Activated naive CD4-positive, alpha-beta T cell treated with anti-CD3 and anti-CD28 coated beads, Interleukin-2, amount 50 U/mL, for 24 hours (primary cell): ENCODE results near the gene EYA2.

Experiments
- H3K27ac Mint-ChIP-seq: one replicate; pipeline ENCODE4 v1.8.0; 2021; ENCODE audit warnings: mild to moderate bottlenecking, mixed read lengths
- H3K27me3 Mint-ChIP-seq: one replicate; pipeline ENCODE4 v1.8.0; 2021; ENCODE audit warnings: mixed read lengths
- H3K36me3 Mint-ChIP-seq: one replicate; pipeline ENCODE4 v1.8.0; 2021; ENCODE audit warnings: mixed read lengths
- H3K4me1 Mint-ChIP-seq: one replicate; pipeline ENCODE4 v1.8.0; 2021; ENCODE audit warnings: mixed read lengths
- H3K4me3 Mint-ChIP-seq: one replicate; pipeline ENCODE4 v1.8.0; 2021; ENCODE audit warnings: mild to moderate bottlenecking, mixed read lengths
- H3K9me3 Mint-ChIP-seq: one replicate; pipeline ENCODE4 v1.8.0; 2021; ENCODE audit warnings: mixed read lengths

The EYA2 gene

GRCh38 chr20:47054945-47055344 lies 160.3 kb downstream of the EYA2 start:
- Mint-ChIP-seq H3K36me3 (no peaks in the 10 kb centered on the region), H3K4me3 (no peak overlapping the region), H3K27ac (no peak overlapping the region), H3K4me1 (no peaks in the 10 kb centered on the region), H3K9me3 (no peaks in the 10 kb centered on the region), H3K27me3 (peaks cover 7% of the 10 kb centered on the region)

GRCh38 chr20:47055699-47056369 lies 161.2 kb downstream of the EYA2 start:
- Mint-ChIP-seq H3K9me3 (no peaks in the 10 kb centered on the region), H3K36me3 (no peaks in the 10 kb centered on the region), H3K27me3 (peaks cover 7% of the 10 kb centered on the region), H3K27ac (no peak overlapping the region), H3K4me3 (no peak overlapping the region), H3K4me1 (no peaks in the 10 kb centered on the region)

GRCh38 chr20:47057661-47058060 lies 163.0 kb downstream of the EYA2 start:
- Mint-ChIP-seq H3K27ac (no peak overlapping the region), H3K4me3 (no peak overlapping the region), H3K9me3 (no peaks in the 10 kb centered on the region), H3K36me3 (no peaks in the 10 kb centered on the region), H3K4me1 (no peaks in the 10 kb centered on the region), H3K27me3 (peaks cover 5% of the 10 kb centered on the region)

DNA sequence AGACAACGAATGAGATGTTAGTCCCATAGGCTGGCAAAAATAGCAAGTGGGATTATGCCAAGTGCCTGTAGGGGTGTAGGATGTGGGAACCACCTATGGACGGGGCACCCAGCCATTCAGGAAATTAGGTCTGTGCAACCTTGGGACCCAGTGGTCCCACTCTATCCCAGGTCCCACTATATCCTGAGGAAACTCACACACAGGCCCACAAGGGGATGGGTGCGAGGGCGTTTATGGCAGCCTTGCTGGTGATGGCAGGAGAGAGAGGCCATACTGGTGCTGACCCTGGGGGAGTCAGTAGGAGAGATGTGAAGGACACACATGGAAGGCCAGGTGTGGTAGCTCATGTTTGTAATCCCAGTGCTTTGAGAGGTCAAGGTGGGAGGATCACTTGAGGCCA lies 163.6 kb downstream of the EYA2 start:
- H3K9me3 Mint-ChIP-seq = no peaks in the 10 kb centered on the region
- no peaks in the 10 kb centered on the region for H3K36me3 Mint-ChIP-seq
- H3K27me3 Mint-ChIP-seq = peaks cover 7% of the 10 kb centered on the region
- no peak overlapping the region for H3K27ac Mint-ChIP-seq
- no peaks in the 10 kb centered on the region for H3K4me1 Mint-ChIP-seq
- no peak overlapping the region for H3K4me3 Mint-ChIP-seq

DNA sequence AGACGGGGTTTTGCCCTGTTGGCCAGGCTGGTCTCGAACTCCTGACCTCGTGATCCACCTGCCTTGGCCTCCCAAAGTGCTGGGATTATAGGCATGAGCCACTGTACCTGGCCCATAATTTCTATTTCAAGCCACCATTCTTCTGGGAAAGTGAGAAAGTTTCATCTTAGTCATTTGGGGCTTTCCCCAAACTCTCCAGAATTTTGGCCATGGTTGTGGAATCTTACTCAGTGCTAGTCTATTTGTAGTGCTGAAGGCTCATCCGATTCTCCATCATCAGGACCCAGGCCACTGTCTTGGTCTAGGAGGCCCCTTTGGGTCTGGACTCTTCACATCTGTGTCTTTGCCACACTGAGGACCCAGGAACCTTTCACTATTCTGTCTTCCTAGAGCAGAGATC lies 164.9 kb downstream of the EYA2 start:
- no peaks in the 10 kb centered on the region for H3K36me3 Mint-ChIP-seq
- H3K27me3 Mint-ChIP-seq = peaks cover 9% of the 10 kb centered on the region
- H3K4me3 Mint-ChIP-seq = no peak overlapping the region
- no peak overlapping the region for H3K27ac Mint-ChIP-seq
- no peaks in the 10 kb centered on the region for H3K9me3 Mint-ChIP-seq
- H3K4me1 Mint-ChIP-seq = no peaks in the 10 kb centered on the region

- no peaks in the 10 kb centered on the region for H3K36me3 Mint-ChIP-seq
- H3K27ac Mint-ChIP-seq = no peak overlapping the region
- no peaks in the 10 kb centered on the region for H3K4me1 Mint-ChIP-seq
- H3K4me3 Mint-ChIP-seq = no peak overlapping the region
- H3K27me3 Mint-ChIP-seq = peaks cover 12% of the 10 kb centered on the region
- no peaks in the 10 kb centered on the region for H3K9me3 Mint-ChIP-seq
Observed at GRCh38 chr20:47061549-47061948, 166.9 kb downstream of the EYA2 start.

GRCh38 chr20:47062226-47062890 lies 167.7 kb downstream of the EYA2 start:
- no peak overlapping the region for H3K27ac Mint-ChIP-seq
- no peaks in the 10 kb centered on the region for H3K36me3 Mint-ChIP-seq
- H3K4me1 Mint-ChIP-seq = no peaks in the 10 kb centered on the region
- no peak overlapping the region for H3K4me3 Mint-ChIP-seq
- no peaks in the 10 kb centered on the region for H3K9me3 Mint-ChIP-seq
- peaks cover 12% of the 10 kb centered on the region for H3K27me3 Mint-ChIP-seq

- H3K27me3 Mint-ChIP-seq = peaks cover 12% of the 10 kb centered on the region
- H3K4me3 Mint-ChIP-seq = no peak overlapping the region
- H3K27ac Mint-ChIP-seq = no peak overlapping the region
- no peaks in the 10 kb centered on the region for H3K36me3 Mint-ChIP-seq
- no peaks in the 10 kb centered on the region for H3K4me1 Mint-ChIP-seq
- no peaks in the 10 kb centered on the region for H3K9me3 Mint-ChIP-seq
Observed at GRCh38 chr20:47063407-47063806, 168.8 kb downstream of the EYA2 start.

DNA sequence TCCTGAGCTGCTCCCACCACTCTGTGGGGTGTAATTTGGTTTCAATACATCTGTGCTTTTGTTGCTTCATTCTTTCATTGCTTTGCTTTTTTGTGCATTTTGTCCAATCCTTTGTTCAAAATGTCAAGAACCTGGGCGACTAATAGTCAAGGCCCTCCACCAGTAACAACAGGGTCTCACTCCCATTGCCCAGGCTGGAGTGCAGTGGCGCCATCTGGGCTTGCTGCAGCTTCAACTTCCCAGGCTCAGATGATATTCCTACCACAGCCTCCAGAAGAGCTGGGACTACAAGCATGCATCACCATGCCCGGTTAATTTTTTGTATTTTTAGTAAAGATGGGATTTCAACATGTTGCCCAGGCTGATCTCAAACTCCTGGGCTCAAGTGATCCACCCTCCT lies 169.2 kb downstream of the EYA2 start:
- H3K36me3 Mint-ChIP-seq = no peaks in the 10 kb centered on the region
- peaks cover 12% of the 10 kb centered on the region for H3K27me3 Mint-ChIP-seq
- no peaks in the 10 kb centered on the region for H3K9me3 Mint-ChIP-seq
- H3K4me3 Mint-ChIP-seq = no peak overlapping the region
- no peak overlapping the region for H3K27ac Mint-ChIP-seq
- no peaks in the 10 kb centered on the region for H3K4me1 Mint-ChIP-seq

DNA sequence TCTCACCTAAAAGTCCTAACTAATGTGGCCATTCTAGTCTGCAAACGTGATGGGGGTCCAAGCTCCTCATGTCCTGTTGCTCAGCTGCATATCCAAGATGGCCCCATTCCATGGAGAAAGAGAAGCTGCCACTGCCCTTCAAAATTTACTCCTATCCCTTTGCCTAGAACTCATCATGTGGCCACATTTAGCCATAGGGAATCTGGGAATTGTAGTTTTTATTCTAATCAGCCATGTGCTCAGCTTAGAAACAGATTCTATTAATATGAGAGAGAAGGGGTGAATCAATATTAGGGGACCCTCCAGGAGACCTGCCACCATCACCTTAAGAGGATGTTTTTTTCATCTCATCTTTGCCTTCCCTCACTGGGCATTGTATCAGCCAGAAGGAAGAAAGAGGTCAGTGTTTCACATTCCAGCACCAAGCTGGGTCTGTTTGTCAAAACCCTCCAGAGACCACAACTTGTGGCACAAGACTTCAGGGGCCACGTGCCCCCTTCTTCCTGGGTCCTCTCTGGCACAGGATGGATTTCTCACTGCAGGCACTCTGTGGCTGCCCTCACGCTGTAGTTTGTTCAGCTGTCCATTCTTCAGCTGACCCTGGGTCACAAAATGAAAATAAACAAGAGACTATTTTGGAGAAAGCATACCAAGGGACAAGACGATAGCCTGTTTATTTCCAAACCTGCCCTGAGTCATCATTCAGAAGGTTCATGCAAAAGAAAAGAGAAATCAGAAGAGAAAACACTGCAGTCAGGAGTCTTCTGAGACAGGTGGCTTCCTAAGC lies 172.0 kb downstream of the EYA2 start:
- Mint-ChIP-seq H3K27me3 (peaks cover 10% of the 10 kb centered on the region), H3K27ac (no peak overlapping the region), H3K4me3 (no peak overlapping the region), H3K36me3 (no peaks in the 10 kb centered on the region), H3K4me1 (no peaks in the 10 kb centered on the region), H3K9me3 (no peaks in the 10 kb centered on the region)

- Mint-ChIP-seq H3K27ac (no peak overlapping the region), H3K27me3 (peaks cover 10% of the 10 kb centered on the region), H3K4me3 (no peak overlapping the region), H3K36me3 (no peaks in the 10 kb centered on the region), H3K9me3 (no peaks in the 10 kb centered on the region), H3K4me1 (no peaks in the 10 kb centered on the region)
Observed at GRCh38 chr20:47067776-47068175, 173.1 kb downstream of the EYA2 start.

DNA sequence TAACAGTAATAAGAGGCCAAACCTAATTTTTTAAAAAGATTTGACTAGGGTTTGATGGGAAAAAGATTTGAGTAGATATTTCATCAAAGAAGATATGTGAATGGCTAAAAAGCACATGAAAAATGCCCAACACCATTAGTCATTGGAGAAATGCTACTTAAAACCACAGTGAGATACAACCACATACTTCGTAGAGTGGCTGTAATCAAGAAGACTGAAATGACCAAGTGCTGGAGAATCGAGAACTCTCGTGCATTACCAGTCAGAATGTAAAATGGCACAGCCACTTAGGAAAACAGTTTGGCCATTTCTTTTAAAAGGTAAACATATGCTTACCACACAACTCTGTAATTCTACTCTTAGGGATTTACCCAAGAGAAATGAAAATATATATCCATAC lies 175.5 kb downstream of the EYA2 start:
- no peaks in the 10 kb centered on the region for H3K36me3 Mint-ChIP-seq
- H3K4me3 Mint-ChIP-seq = no peak overlapping the region
- H3K27ac Mint-ChIP-seq = no peak overlapping the region
- no peaks in the 10 kb centered on the region for H3K4me1 Mint-ChIP-seq
- no peaks in the 10 kb centered on the region for H3K9me3 Mint-ChIP-seq
- H3K27me3 Mint-ChIP-seq = peaks cover 9% of the 10 kb centered on the region

DNA sequence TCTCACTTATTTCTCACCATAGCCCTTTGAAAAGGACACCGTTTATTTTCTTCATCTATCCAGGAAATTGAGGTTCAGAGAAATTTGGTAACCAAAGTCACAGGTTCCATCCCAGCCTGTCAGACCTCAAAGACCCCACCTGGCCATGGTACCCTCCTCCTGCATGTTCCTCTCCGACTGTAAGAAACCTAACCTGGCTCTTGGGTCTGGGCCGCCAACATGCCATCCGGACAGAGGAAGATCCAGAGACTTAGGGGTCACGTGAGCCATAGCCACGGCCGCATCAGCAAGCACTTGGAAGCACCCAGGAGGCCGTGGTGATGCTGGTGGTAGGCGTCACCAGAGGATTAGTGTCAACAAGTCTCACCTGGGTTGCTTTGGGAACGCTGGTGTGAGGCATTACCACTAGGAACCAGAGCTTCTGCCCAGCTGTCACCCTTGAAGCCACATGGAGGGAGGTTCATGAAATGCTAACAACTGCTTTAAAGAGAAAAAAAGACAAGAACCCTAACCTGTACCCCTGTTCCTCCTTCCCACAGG lies 177.1 kb downstream of the EYA2 start:
- no peaks in the 10 kb centered on the region for H3K36me3 Mint-ChIP-seq
- H3K27ac Mint-ChIP-seq = no peak overlapping the region
- H3K27me3 Mint-ChIP-seq = peaks cover 7% of the 10 kb centered on the region
- H3K4me3 Mint-ChIP-seq = no peak overlapping the region
- peaks cover 9% of the 10 kb centered on the region for H3K9me3 Mint-ChIP-seq
- no peaks in the 10 kb centered on the region for H3K4me1 Mint-ChIP-seq

DNA sequence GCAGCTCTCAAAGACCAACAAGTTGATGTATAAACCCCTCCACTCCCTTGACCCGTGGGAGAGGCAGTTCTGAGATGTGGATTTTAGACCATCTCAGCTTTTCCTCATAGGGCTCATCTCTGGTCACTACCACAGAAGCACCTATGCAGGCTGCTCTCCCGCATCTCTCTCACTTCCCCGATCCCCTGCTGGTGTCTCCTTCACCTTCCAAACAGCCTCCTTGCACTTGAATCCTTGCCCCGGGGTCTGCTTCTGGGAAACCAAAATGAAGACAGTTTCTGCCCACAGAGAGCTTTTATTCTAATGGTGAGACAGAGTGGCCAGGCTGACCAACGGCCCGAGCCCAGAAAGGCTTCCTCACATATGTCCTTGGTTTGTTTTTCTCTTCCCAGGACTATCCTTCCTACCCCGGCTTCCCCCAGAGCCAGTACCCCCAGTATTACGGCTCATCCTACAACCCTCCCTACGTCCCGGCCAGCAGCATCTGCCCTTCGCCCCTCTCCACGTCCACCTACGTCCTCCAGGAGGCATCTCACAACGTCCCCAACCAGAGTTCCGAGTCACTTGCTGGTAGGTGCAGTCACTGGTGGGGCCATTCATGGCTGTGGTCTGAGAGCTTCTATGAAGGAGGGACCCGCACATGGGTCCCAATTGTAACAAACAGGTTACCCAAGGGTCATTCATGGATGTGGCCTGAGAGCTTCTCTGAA lies 179.3 kb downstream of the EYA2 start:
- Mint-ChIP-seq H3K36me3 (no peaks in the 10 kb centered on the region), H3K4me1 (no peaks in the 10 kb centered on the region), H3K9me3 (peaks cover 9% of the 10 kb centered on the region), H3K27ac (no peak overlapping the region), H3K4me3 (no peak overlapping the region), H3K27me3 (peaks cover 11% of the 10 kb centered on the region)

GRCh38 chr20:47075263-47075662 lies 180.6 kb downstream of the EYA2 start:
- no peaks in the 10 kb centered on the region for H3K36me3 Mint-ChIP-seq
- peaks cover 19% of the 10 kb centered on the region for H3K27me3 Mint-ChIP-seq
- no peaks in the 10 kb centered on the region for H3K4me1 Mint-ChIP-seq
- no peak overlapping the region for H3K4me3 Mint-ChIP-seq
- peaks cover 9% of the 10 kb centered on the region for H3K9me3 Mint-ChIP-seq
- no peak overlapping the region for H3K27ac Mint-ChIP-seq
